Mesenchymal stem cell (in vitro differentiated cells and primary cell): ENCODE measurements around the gene TNNC1.

Source experiments
- DNase-seq: peaks from one replicate; pipeline ENCODE4 v3.0.0-alpha.2; 2013
- H2AFZ ChIP-seq: one replicate; pipeline ENCODE4 v1.6.1; 2013; ENCODE audit warnings: low read depth, mild to moderate bottlenecking, control low read depth, inconsistent platforms, low read length, moderate library complexity
- H2AK5ac ChIP-seq: 2 replicates; pipeline ENCODE4 v1.6.1; 2013; ENCODE audit warnings: low read length, moderate library complexity, mild to moderate bottlenecking, inconsistent platforms; ENCODE audit not compliant: severe bottlenecking
- H2BK120ac ChIP-seq: one replicate; pipeline ENCODE4 v1.6.1; 2013; ENCODE audit warnings: low read depth, mild to moderate bottlenecking, inconsistent platforms, low read length, moderate library complexity
- H2BK12ac ChIP-seq, 2 experiments: one replicate each; pipeline ENCODE4 v1.6.1; 2013; ENCODE audit warnings: inconsistent platforms in 2 of 2, low read length in 2 of 2, mild to moderate bottlenecking in 2 of 2, moderate library complexity in 2 of 2, control low read depth in 1 of 2
- H2BK15ac ChIP-seq: one replicate; pipeline ENCODE4 v1.6.1; 2013; ENCODE audit warnings: mild to moderate bottlenecking, low read depth, inconsistent platforms; ENCODE audit not compliant: poor library complexity, severe bottlenecking
- H2BK5ac ChIP-seq: 2 replicates; pipeline ENCODE4 v1.6.1; 2013; ENCODE audit warnings: low read depth, mild to moderate bottlenecking, low read length, control low read depth, inconsistent platforms; ENCODE audit not compliant: poor library complexity, severe bottlenecking
- H3K14ac ChIP-seq, 2 experiments: one replicate each; pipeline ENCODE4 v1.6.1; 2013; ENCODE audit warnings: inconsistent platforms in 2 of 2, low read length in 2 of 2, control low read depth in 1 of 2, mild to moderate bottlenecking in 1 of 2, moderate library complexity in 1 of 2
- H3K18ac ChIP-seq, 2 experiments: one replicate each; pipeline ENCODE4 v1.6.1; 2013; ENCODE audit warnings: inconsistent platforms in 2 of 2, low read length in 2 of 2, control low read depth in 1 of 2, low read depth in 1 of 2, mild to moderate bottlenecking in 1 of 2
- H3K23ac ChIP-seq, 2 experiments: one replicate each; pipeline ENCODE4 v1.6.1; 2013; ENCODE audit warnings: inconsistent platforms in 2 of 2, low read length in 2 of 2, mild to moderate bottlenecking in 2 of 2, moderate library complexity in 2 of 2, control low read depth in 1 of 2
- H3K27ac ChIP-seq: 2 replicates; pipeline ENCODE4 v1.5.1; 2013; ENCODE audit warnings: mild to moderate bottlenecking, moderate library complexity, low read length, control low read depth, inconsistent platforms; ENCODE audit not compliant: poor library complexity, severe bottlenecking
- H3K27me3 ChIP-seq, 2 experiments: 2 replicates each; pipeline versions ENCODE4 v1.6.1 to v1.7.0; 2013; ENCODE audit warnings: low read length in 2 of 2, mild to moderate bottlenecking in 2 of 2, moderate library complexity in 2 of 2, control low read depth in 1 of 2, inconsistent platforms in 1 of 2; ENCODE audit not compliant: control insufficient read depth in 1 of 2, insufficient read depth in 1 of 2
- H3K36me3 ChIP-seq, 2 experiments: 2 replicates each; pipeline versions ENCODE4 v1.6.1 to v1.7.0; 2013; ENCODE audit warnings: low read length in 2 of 2, control low read depth in 1 of 2, inconsistent platforms in 1 of 2, low read depth in 1 of 2, mild to moderate bottlenecking in 1 of 2; ENCODE audit not compliant: insufficient read depth in 2 of 2, control insufficient read depth in 1 of 2
- H3K4ac ChIP-seq, 2 experiments: one replicate each; pipeline ENCODE4 v1.6.1; 2013; ENCODE audit warnings: inconsistent platforms in 2 of 2, low read length in 2 of 2, mild to moderate bottlenecking in 2 of 2, moderate library complexity in 2 of 2, control low read depth in 1 of 2, low read depth in 1 of 2
- H3K4me1 ChIP-seq: 2 replicates; pipeline ENCODE4 v1.6.1; 2013; ENCODE audit warnings: low read depth, low read length, control low read depth; ENCODE audit not compliant: control insufficient read depth, insufficient read depth
- H3K4me2 ChIP-seq: 2 replicates; pipeline ENCODE4 v1.6.1; 2013; ENCODE audit warnings: low read length, mild to moderate bottlenecking, inconsistent platforms; ENCODE audit not compliant: poor library complexity, severe bottlenecking
- H3K4me3 ChIP-seq, 2 experiments: 2 replicates each; pipeline versions ENCODE4 v1.5.1 to v1.7.0; 2013; ENCODE audit warnings: low read length in 2 of 2, mild to moderate bottlenecking in 2 of 2, control low read depth in 1 of 2, low read depth in 1 of 2; ENCODE audit not compliant: insufficient read depth in 1 of 2
- H3K79me1 ChIP-seq: replicated peaks from 2 replicates; pipeline ENCODE4 v1.6.1; 2013; ENCODE audit warnings: mild to moderate bottlenecking, control low read depth, low read length, inconsistent platforms; ENCODE audit not compliant: poor library complexity, severe bottlenecking
- H3K9ac ChIP-seq: 2 replicates; pipeline ENCODE4 v1.7.0; 2013; ENCODE audit warnings: mild to moderate bottlenecking, low read length, moderate library complexity
- H3K9me3 ChIP-seq: 2 replicates; pipeline ENCODE4 v1.7.0; 2013; ENCODE audit warnings: mild to moderate bottlenecking, low read length; ENCODE audit not compliant: control insufficient read depth
- H4K8ac ChIP-seq: one replicate; pipeline ENCODE4 v1.6.1; 2013; ENCODE audit warnings: inconsistent platforms, mild to moderate bottlenecking, low read length, moderate library complexity
- H4K91ac ChIP-seq: one replicate; pipeline ENCODE4 v1.6.1; 2013; ENCODE audit warnings: mild to moderate bottlenecking, low read length, inconsistent platforms
- WGBS: methylation state at CpG from one replicate; pipeline ENCODE4 v1.1.7; 2013; ENCODE audit warnings: mixed read lengths; 5-methylcytosine and 5-hydroxymethylcytosine counted together

The TNNC1 gene

GRCh38 chr3:52432225-52432624 is 21.6 kb downstream of the TNNC1 start:
- no peaks in the 10 kb centered on the region for H3K36me3 ChIP-seq
- no peak overlapping the region for H2BK120ac ChIP-seq
- H2BK15ac ChIP-seq = no peak overlapping the region
- no peak overlapping the region for H2AK5ac ChIP-seq
- peaks cover 2% of the 10 kb centered on the region for H3K4me1 ChIP-seq
- H3K4ac ChIP-seq = no peak overlapping the region
- H3K9me3 ChIP-seq = no peaks in the 10 kb centered on the region
- H3K18ac ChIP-seq = no peak overlapping the region
- H3K23ac ChIP-seq = no peak overlapping the region
- H4K91ac ChIP-seq = no peak overlapping the region
- no peak overlapping the region for H2BK5ac ChIP-seq
- DNase-seq = no peak
- H2AFZ ChIP-seq = no peak overlapping the region
- H4K8ac ChIP-seq = no peak overlapping the region
- H3K4me3 ChIP-seq = no peak overlapping the region
- H3K9ac ChIP-seq = no peak overlapping the region
- WGBS = 73% methylated on average over 6 of the region's 6 CpGs
- no peak overlapping the region for H2BK12ac ChIP-seq
- no peak overlapping the region for H3K27ac ChIP-seq
- no peaks in the 10 kb centered on the region for H3K79me1 ChIP-seq
- H3K14ac ChIP-seq = no peak overlapping the region
- peaks cover 10 to 35% of the 10 kb centered on the region in 2 experiments for H3K27me3 ChIP-seq
- H3K4me2 ChIP-seq = no peak overlapping the region

DNA sequence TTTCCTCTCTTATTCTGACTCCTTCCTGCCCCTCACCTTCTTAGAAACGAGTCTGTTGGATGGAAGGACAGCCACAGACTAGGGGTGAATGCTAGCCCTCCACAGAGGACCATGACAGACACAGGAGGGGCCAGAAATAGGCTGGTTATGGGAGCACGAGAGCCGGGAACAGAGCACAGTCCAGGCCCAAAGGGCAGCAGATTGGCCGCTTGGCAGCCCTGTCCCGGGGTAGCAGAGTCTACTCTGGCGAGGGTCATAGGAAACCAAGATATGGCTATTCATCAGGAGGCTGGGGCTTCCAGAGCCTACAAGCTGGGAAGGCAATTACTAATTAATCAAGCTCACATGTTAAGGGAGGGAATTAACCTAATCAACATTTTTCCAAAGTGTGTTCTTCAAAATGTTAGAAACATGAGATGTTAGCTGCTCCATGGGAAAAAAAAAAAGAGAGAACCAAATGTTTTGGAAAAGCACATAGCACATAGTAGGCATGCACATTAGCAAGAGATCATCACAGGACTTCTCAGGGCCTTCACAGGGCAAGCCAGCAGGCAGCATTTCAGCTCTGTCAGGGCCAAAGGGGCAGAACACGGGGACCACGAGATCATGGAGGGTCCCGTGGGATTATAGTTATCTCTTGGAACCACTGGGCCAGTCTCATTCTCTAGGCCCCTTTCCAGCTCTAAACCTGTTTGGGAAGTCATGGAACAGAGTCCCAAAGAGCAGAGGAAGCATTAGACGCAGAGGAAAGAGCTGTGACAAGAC is 22.2 kb downstream of the TNNC1 start:
- no peak overlapping the region for H3K23ac ChIP-seq
- no peak overlapping the region for H3K4ac ChIP-seq
- no peak overlapping the region for H4K91ac ChIP-seq
- H3K4me1 ChIP-seq = peaks cover 2% of the 10 kb centered on the region
- H3K27me3 ChIP-seq = peaks cover 10 to 35% of the 10 kb centered on the region in 2 experiments
- no peak overlapping the region for H3K4me2 ChIP-seq
- no peak overlapping the region for H2BK12ac ChIP-seq
- no peak overlapping the region for H3K27ac ChIP-seq
- DNase-seq = no peak
- no peak overlapping the region for H2AFZ ChIP-seq
- H4K8ac ChIP-seq = no peak overlapping the region
- no peak overlapping the region for H3K18ac ChIP-seq
- no peak overlapping the region for H2AK5ac ChIP-seq
- no peaks in the 10 kb centered on the region for H3K79me1 ChIP-seq
- H2BK15ac ChIP-seq = no peak overlapping the region
- 84% methylated on average over 8 of the region's 10 CpGs for WGBS
- no peak overlapping the region for H3K4me3 ChIP-seq
- H2BK120ac ChIP-seq = no peak overlapping the region
- no peak overlapping the region for H3K9ac ChIP-seq
- no peaks in the 10 kb centered on the region for H3K9me3 ChIP-seq
- no peak overlapping the region for H3K14ac ChIP-seq
- H3K36me3 ChIP-seq = no peaks in the 10 kb centered on the region
- H2BK5ac ChIP-seq = no peak overlapping the region

GRCh38 chr3:52430416-52430810 is 23.4 kb downstream of the TNNC1 start:
- H3K4ac ChIP-seq = no peak overlapping the region
- no peak for DNase-seq

GRCh38 chr3:52429779-52430415 is 23.9 kb downstream of the TNNC1 start:
- Histone ChIP-seq H3K9me3 (no peaks in the 10 kb centered on the region), H3K4ac (no peak overlapping the region), H4K8ac (no peak overlapping the region), H3K23ac (no peak overlapping the region), H3K18ac (no peak overlapping the region), H3K79me1 (no peaks in the 10 kb centered on the region), H2BK120ac (no peak overlapping the region), H3K36me3 (no peaks in the 10 kb centered on the region), H3K4me3 (no peak overlapping the region), H3K14ac (no peak overlapping the region), H3K9ac (no peak overlapping the region), H4K91ac (no peak overlapping the region), H3K4me2 (no peak overlapping the region), H2BK12ac (no peak overlapping the region), H3K27ac (no peak overlapping the region), H2BK5ac (no peak overlapping the region), H2AK5ac (no peak overlapping the region), H2BK15ac (no peak overlapping the region), H3K27me3 (peaks cover 7 to 22% of the 10 kb centered on the region in 2 experiments), H3K4me1 (no peaks in the 10 kb centered on the region), H2AFZ (no peak overlapping the region)
- 84% methylated on average over 4 of the region's 7 CpGs for WGBS
- DNase-seq = peak; percentile 46

More at GRCh38 chr3:52430416-52430810, 23.4 kb downstream of the TNNC1 start:
- H2BK120ac ChIP-seq = no peak overlapping the region
- H4K91ac ChIP-seq = no peak overlapping the region
- H3K23ac ChIP-seq = no peak overlapping the region
- no peak overlapping the region for H3K4me3 ChIP-seq
- H3K14ac ChIP-seq = no peak overlapping the region
- no peaks in the 10 kb centered on the region for H3K9me3 ChIP-seq
- WGBS = 93% methylated on average over 5 of the region's 9 CpGs
- H3K18ac ChIP-seq = no peak overlapping the region
- no peak overlapping the region for H3K9ac ChIP-seq
- H3K27me3 ChIP-seq = peaks cover 10 to 26% of the 10 kb centered on the region in 2 experiments
- no peak overlapping the region for H2BK12ac ChIP-seq
- H2BK15ac ChIP-seq = no peak overlapping the region
- no peak overlapping the region for H2AK5ac ChIP-seq
- no peak overlapping the region for H2AFZ ChIP-seq
- no peak overlapping the region for H3K27ac ChIP-seq
- H3K36me3 ChIP-seq = no peaks in the 10 kb centered on the region
- no peak overlapping the region for H3K4me2 ChIP-seq
- H3K4me1 ChIP-seq = no peaks in the 10 kb centered on the region
- no peak overlapping the region for H2BK5ac ChIP-seq
- no peaks in the 10 kb centered on the region for H3K79me1 ChIP-seq
- H4K8ac ChIP-seq = no peak overlapping the region
